Retinal pigment epithelial cell (primary cell): ENCODE measurements around the gene THAP3.
A peak's percentile ranks its signal among the peaks of the same experiment; 100 is the strongest.

Experiments
- DNase-seq: peaks from one replicate; pipeline ENCODE4 v3.0.0-alpha.2; 2010; ENCODE audit warnings: low read depth
- H3K4me3 ChIP-seq: 2 replicates; pipeline ENCODE4 v1.5.1; 2011; ENCODE audit warnings: mild to moderate bottlenecking, low read length, control low read depth, moderate library complexity
- CTCF ChIP-seq: conservative IDR thresholded peaks from 2 replicates; pipeline ENCODE4 v1.5.1; 2011; ENCODE audit warnings: low read depth, low read length, control low read depth, inconsistent platforms

Gene THAP3

GRCh38 chr1:6601923-6602668 lies 22.6 kb upstream of the THAP3 start:
- DNase-seq = no peak

GRCh38 chr1:6602669-6603237 lies 21.9 kb upstream of the THAP3 start, which contains the start of gene KLHL21:
Gene KLHL21, minus strand, starts transcription at chr1:6602869. Its CDS starts 52 bp downstream, at chr1:6602817.
- no peak for TF ChIP-seq CTCF
- peak within 1 kb of the TSS; percentile 94 for H3K4me3 ChIP-seq
- peak; percentile 54 for DNase-seq

More at GRCh38 chr1:6601923-6602668, 22.6 kb upstream of the THAP3 start:
- peak overlapping the region; percentile 94 for H3K4me3 ChIP-seq
- TF ChIP-seq CTCF = no peak

GRCh38 chr1:6603238-6603914 lies 21.3 kb upstream of the THAP3 start:
- TF ChIP-seq CTCF = no peak
- H3K4me3 ChIP-seq = peak overlapping the region; percentile 46
- DNase-seq = peak; percentile 73

GRCh38 chr1:6603915-6604558 lies 20.6 kb upstream of the THAP3 start:
- no peak for TF ChIP-seq CTCF
- peak; percentile 81 for DNase-seq
- peak overlapping the region; percentile 46 for H3K4me3 ChIP-seq

- H3K4me3 ChIP-seq = peak overlapping the region; percentile 74
- TF ChIP-seq CTCF = no peak
Measured at GRCh38 chr1:6612641-6613360, 11.9 kb upstream of the THAP3 start.

GRCh38 chr1:6613361-6614018 lies 11.2 kb upstream of the THAP3 start, which contains the start of gene PHF13:
Gene PHF13, plus strand, starts transcription at chr1:6613731. Its CDS starts 336 bp downstream, at chr1:6614067.
- peak within 1 kb of the TSS; percentile 74 for H3K4me3 ChIP-seq

More at GRCh38 chr1:6612641-6613360, 11.9 kb upstream of the THAP3 start:
- no peak for DNase-seq

More at GRCh38 chr1:6613361-6614018, 11.2 kb upstream of the THAP3 start, which contains the start of gene PHF13:
- no peak for TF ChIP-seq CTCF
- peak; percentile 94 for DNase-seq
